HEK293T (cell line): ENCODE results near the gene NOSIP.

Experiments used
- ARNT ChIP-seq: fragments of 450-650 bp; IDR thresholded peaks from 2 replicates; pipeline ENCODE4 v1.6.1; 2017; ENCODE audit warnings: mild to moderate bottlenecking
- ELF4 ChIP-seq: fragments of 450-650 bp; IDR thresholded peaks from 2 replicates; pipeline ENCODE4 v1.6.1; 2017; ENCODE audit warnings: antibody characterized with exemption
- FOXK2 ChIP-seq: fragments of 450-650 bp; IDR thresholded peaks from 2 replicates; pipeline ENCODE4 v1.6.1; 2016; ENCODE audit warnings: mild to moderate bottlenecking
- FOXM1 ChIP-seq: fragments of 450-650 bp; IDR thresholded peaks from 2 replicates; pipeline ENCODE4 v1.6.1; 2017; ENCODE audit warnings: mild to moderate bottlenecking, borderline replicate concordance
- HDGF ChIP-seq: fragments of 450-650 bp; IDR thresholded peaks from 2 replicates; pipeline ENCODE4 v1.6.1; 2017; ENCODE audit warnings: antibody characterized with exemption, borderline replicate concordance
- LEF1 ChIP-seq: fragments of 450-650 bp; IDR thresholded peaks from 2 replicates; pipeline ENCODE4 v1.6.1; 2017; ENCODE audit warnings: mild to moderate bottlenecking, borderline replicate concordance
- NFRKB ChIP-seq: fragments of 450-650 bp; IDR thresholded peaks from 2 replicates; pipeline ENCODE4 v1.6.1; 2016; ENCODE audit warnings: mild to moderate bottlenecking, moderate library complexity
- SP1 ChIP-seq: fragments of 450-650 bp; IDR thresholded peaks from 2 replicates; pipeline ENCODE4 v1.6.1; 2017
- SUZ12 ChIP-seq: fragments of 450-650 bp; IDR thresholded peaks from 2 replicates; pipeline ENCODE4 v1.6.1; 2016; ENCODE audit warnings: mild to moderate bottlenecking
- TARDBP ChIP-seq: fragments of 450-650 bp; IDR thresholded peaks from 2 replicates; pipeline ENCODE4 v1.6.1; 2016
- TF ChIP-seq, protein P1 (sequence below): fragments of 450-650 bp; IDR thresholded peaks from 2 replicates; pipeline ENCODE4 v1.6.1; 2016

- TF ChIP-seq, protein P1, sequence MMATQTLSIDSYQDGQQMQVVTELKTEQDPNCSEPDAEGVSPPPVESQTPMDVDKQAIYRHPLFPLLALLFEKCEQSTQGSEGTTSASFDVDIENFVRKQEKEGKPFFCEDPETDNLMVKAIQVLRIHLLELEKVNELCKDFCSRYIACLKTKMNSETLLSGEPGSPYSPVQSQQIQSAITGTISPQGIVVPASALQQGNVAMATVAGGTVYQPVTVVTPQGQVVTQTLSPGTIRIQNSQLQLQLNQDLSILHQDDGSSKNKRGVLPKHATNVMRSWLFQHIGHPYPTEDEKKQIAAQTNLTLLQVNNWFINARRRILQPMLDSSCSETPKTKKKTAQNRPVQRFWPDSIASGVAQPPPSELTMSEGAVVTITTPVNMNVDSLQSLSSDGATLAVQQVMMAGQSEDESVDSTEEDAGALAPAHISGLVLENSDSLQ = no peak
- TF ChIP-seq ARNT = no peak
- no peak for TF ChIP-seq TARDBP
- no peak for TF ChIP-seq FOXK2
- TF ChIP-seq SP1 = no peak
- no peak for TF ChIP-seq ELF4
- no peak for TF ChIP-seq FOXM1
- TF ChIP-seq HDGF = no peak
- TF ChIP-seq SUZ12 = no peak
- TF ChIP-seq NFRKB = no peak
- TF ChIP-seq LEF1 = no peak
These were observed 45.9 kb upstream of the NOSIP start for GRCh38 chr19:49626226-49626625.
